CD4-positive, alpha-beta T cell (primary cell): ENCODE results near the gene DIAPH2. TPM values are rescaled to one million over a fixed set of nuclear protein-coding genes. Genes with fewer than 3 reads are reported as not detected.

Experiments
- ATAC-seq: fragments of 200-7000 bp; cut with Tn5 transposase; one replicate; pipeline ENCODE4 v1.10.0; 2022; ENCODE audit warnings: mild to moderate bottlenecking; ENCODE audit not compliant: poor library complexity
- CTCF ChIA-PET: fragments of 350-600 bp; sonication (Branson Sonifier 250); formaldehyde crosslinking; loops from one replicate; lab custom pipeline; 2021; ENCODE audit warnings: antibody characterized with exemption, inconsistent platforms; lab: Charles Lee
- POLR2A ChIA-PET: fragments of 350-600 bp; sonication (Branson Sonifier 250); formaldehyde crosslinking; loops from one replicate; lab custom pipeline; 2021; ENCODE audit warnings: antibody characterized with exemption, inconsistent platforms; lab: Charles Lee
- DNase-seq, 14 experiments: peaks; one replicate each; pipeline ENCODE4 v3.0.0-alpha.2; 2013 to 2020; ENCODE audit warnings: mixed read lengths in 2 of 14
- H3K27ac ChIP-seq, 2 donors: one replicate each; pipeline versions ENCODE4 v1.5.1 to v1.7.0; 2013; ENCODE audit warnings: low read length in 2 of 2, low read depth in 1 of 2, mild to moderate bottlenecking in 1 of 2
- H3K27me3 ChIP-seq, 2 experiments: 1 replicate in 1 of 2; 2 replicates in 1 of 2; pipeline versions ENCODE4 v1.6.1 to v1.7.0; 2013; ENCODE audit warnings: low read length in 2 of 2, control low read depth in 1 of 2, mild to moderate bottlenecking in 1 of 2, moderate library complexity in 1 of 2; ENCODE audit not compliant: insufficient read depth in 2 of 2, control insufficient read depth in 1 of 2
- H3K36me3 ChIP-seq: one replicate; pipeline ENCODE4 v1.6.1; 2013; ENCODE audit warnings: low read length, control low read depth; ENCODE audit not compliant: insufficient read depth
- H3K4me1 ChIP-seq: one replicate; pipeline ENCODE4 v1.6.1; 2013; ENCODE audit warnings: low read length, control low read depth; ENCODE audit not compliant: insufficient read depth
- H3K4me3 ChIP-seq: one replicate; pipeline ENCODE4 v1.5.1; 2013; ENCODE audit warnings: mild to moderate bottlenecking, low read length, moderate library complexity
- H3K9me3 ChIP-seq, 2 experiments: 1 replicate in 1 of 2; 2 replicates in 1 of 2; pipeline versions ENCODE4 v1.6.1 to v1.7.0; 2013; ENCODE audit warnings: low read length in 2 of 2, mild to moderate bottlenecking in 2 of 2, control low read depth in 1 of 2, moderate library complexity in 1 of 2; ENCODE audit not compliant: control insufficient read depth in 1 of 2, insufficient read depth in 1 of 2
- H3K27ac Mint-ChIP-seq: one replicate; pipeline ENCODE4 v1.8.0; 2020; ENCODE audit warnings: mixed read lengths
- H3K27me3 Mint-ChIP-seq: one replicate; pipeline ENCODE4 v1.8.0; 2021; ENCODE audit warnings: mixed read lengths
- H3K36me3 Mint-ChIP-seq: one replicate; pipeline ENCODE4 v1.8.0; 2021; ENCODE audit warnings: low read depth, mixed read lengths
- H3K4me1 Mint-ChIP-seq: one replicate; pipeline ENCODE4 v1.8.0; 2021; ENCODE audit warnings: low read depth, mixed read lengths
- H3K4me3 Mint-ChIP-seq: one replicate; pipeline ENCODE4 v1.8.0; 2020; ENCODE audit warnings: mild to moderate bottlenecking, mixed read lengths
- H3K9me3 Mint-ChIP-seq: one replicate; pipeline ENCODE4 v1.8.0; 2020; ENCODE audit warnings: mixed read lengths
- CTCF ChIP-seq: fragments of 200-600 bp; IDR thresholded peaks from one replicate; pipeline ENCODE4 v1.8.0; 2022; ENCODE audit warnings: antibody characterized with exemption, mild to moderate bottlenecking
- intact Hi-C, 2 experiments: fragments of 100-400 bp; cut with DNase I in 1 of 2; cut with micrococcal nuclease in 1 of 2; formaldehyde crosslinking; loops; one replicate each; pipeline versions ENCODE4 v1.15.1 to v1.9.0; 2023 to 2025; cut with DNase I, micrococcal nuclease
- total RNA-seq, 174 experiments: library from RNA in 2 of 174; stranded (reverse) in 2 of 174; gene quantifications; one replicate each; pipeline ENCODE4 v1.2.3 and lab custom pipeline; 2021 to 2026

DIAPH2 gene
- total RNA-seq, 2 experiments from 2014 or later: 11.4 to 11.7 TPM

GRCh38 chrX:97089116-97089515, 404.5 kb downstream of the DIAPH2 start:
- H3K4me1 ChIP-seq: no peaks in the 10 kb centered on the region
- H3K27me3 Mint-ChIP-seq: no peaks in the 10 kb centered on the region
- no peaks in the 10 kb centered on the region for H3K27me3 ChIP-seq
- no peak overlapping the region for H3K27ac Mint-ChIP-seq
- no peak for TF ChIP-seq CTCF
- no peak overlapping the region for H3K4me3 Mint-ChIP-seq
- DNase-seq (no peak), ATAC-seq (no peak)
- no peak overlapping the region for H3K4me3 ChIP-seq
- ChIA-PET CTCF (no interaction called here), POLR2A (no interaction called here)
- H3K36me3 Mint-ChIP-seq: peaks cover 5% of the 10 kb centered on the region
- no peak overlapping the region for H3K27ac ChIP-seq
- H3K4me1 Mint-ChIP-seq: no peaks in the 10 kb centered on the region
- intact Hi-C loops: no loop called here
- no peaks in the 10 kb centered on the region for H3K9me3 Mint-ChIP-seq
- no peaks in the 10 kb centered on the region for H3K9me3 ChIP-seq
- H3K36me3 ChIP-seq: no peaks in the 10 kb centered on the region

DNA sequence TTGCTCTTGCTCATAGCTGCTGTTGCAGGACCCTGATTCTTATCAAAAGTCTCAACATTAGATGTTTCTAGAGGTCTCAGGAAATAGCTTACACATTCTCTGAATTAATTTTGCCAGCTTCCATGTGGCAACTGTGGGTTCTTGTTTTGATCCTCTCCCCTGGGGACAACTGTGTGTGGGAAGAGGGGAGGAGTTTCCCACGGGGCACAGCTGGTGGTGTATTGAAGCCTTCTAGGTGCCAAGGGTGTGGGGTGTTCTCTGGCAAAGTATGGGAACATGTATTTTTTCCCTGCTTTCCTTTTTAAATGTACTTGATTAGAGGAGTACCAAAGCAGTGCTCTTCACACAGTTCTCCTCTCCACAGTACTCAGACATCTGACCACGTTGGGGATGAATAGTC, 411.7 kb downstream of the DIAPH2 start:
- ChIA-PET CTCF (no interaction called here), POLR2A (no interaction called here)
- Histone ChIP-seq H3K27ac (no peak overlapping the region), H3K27me3 (no peaks in the 10 kb centered on the region), H3K4me1 (no peaks in the 10 kb centered on the region), H3K36me3 (no peaks in the 10 kb centered on the region), H3K4me3 (no peak overlapping the region), H3K9me3 (no peaks in the 10 kb centered on the region)
- Mint-ChIP-seq H3K27ac (no peak overlapping the region), H3K9me3 (no peaks in the 10 kb centered on the region), H3K27me3 (no peaks in the 10 kb centered on the region), H3K36me3 (peaks cover 3% of the 10 kb centered on the region), H3K4me1 (no peaks in the 10 kb centered on the region), H3K4me3 (no peak overlapping the region)
- no peak for TF ChIP-seq CTCF
- intact Hi-C loops: no loop called here
- DNase-seq (no peak), ATAC-seq (no peak)

- Mint-ChIP-seq H3K9me3 (no peaks in the 10 kb centered on the region), H3K36me3 (peaks cover 11% of the 10 kb centered on the region), H3K4me3 (no peak overlapping the region), H3K27me3 (no peaks in the 10 kb centered on the region), H3K27ac (no peak overlapping the region), H3K4me1 (no peaks in the 10 kb centered on the region)
- intact Hi-C loops: no loop called here
- peak in 1 of 14 experiments; percentile 1 for DNase-seq
- H3K27me3 ChIP-seq: no peaks in the 10 kb centered on the region
- no peaks in the 10 kb centered on the region for H3K36me3 ChIP-seq
- no peak overlapping the region for H3K4me3 ChIP-seq
- H3K4me1 ChIP-seq: no peaks in the 10 kb centered on the region
- no peak overlapping the region for H3K27ac ChIP-seq
- ChIA-PET POLR2A (no interaction called here), CTCF (no interaction called here)
- ATAC-seq: no peak
- no peak for TF ChIP-seq CTCF
- H3K9me3 ChIP-seq: no peaks in the 10 kb centered on the region
Observed at GRCh38 chrX:97102938-97103337, 418.3 kb downstream of the DIAPH2 start.
